ENCODE results near the gene CRMP1. TPM values are rescaled to one million over a fixed set of nuclear protein-coding genes. Genes with fewer than 3 reads are reported as not detected.

The CRMP1 gene
- total and polyA plus RNA-seq, 9 of the 15 experiments (the other 6 are each of a cell fraction or from before 2014, with no cell fraction given), result 0.03 to 0.04 TPM; not detected in 7

DNA sequence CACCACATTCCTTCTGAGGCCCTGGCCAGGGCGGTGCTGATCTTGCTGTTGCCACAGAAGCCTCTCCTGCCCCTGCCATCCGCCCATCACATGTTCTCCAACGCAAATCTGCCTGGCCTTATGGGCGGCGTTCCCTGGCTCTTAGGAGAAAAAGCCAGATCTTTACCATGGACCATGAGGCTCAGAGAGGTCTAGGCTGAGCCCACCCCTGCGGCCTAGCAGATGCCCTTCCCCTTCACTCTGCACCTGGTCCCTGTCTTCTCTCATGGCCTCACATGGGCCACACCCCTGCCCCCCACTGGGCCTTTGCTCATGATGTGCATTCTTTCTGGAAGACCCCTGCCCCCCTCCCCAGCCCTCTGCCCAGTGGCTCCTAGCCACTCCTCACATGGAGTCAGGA lies 78.5 kb downstream of the CRMP1 start:
- in situ Hi-C loops (cut with MboI), result loop anchor here (25.0 kb wide), 1 partner anchor 1327 kb away; no protein-coding TSS in a partner anchor
- H3K9ac ChIP-seq (ENCODE audit: insufficient read depth in 1 of 2, low read depth in 2 of 2, low read length in 2 of 2), result no peak overlapping the region
- FAIRE-seq, result no peak
- TF ChIP-seq, protein P1, sequence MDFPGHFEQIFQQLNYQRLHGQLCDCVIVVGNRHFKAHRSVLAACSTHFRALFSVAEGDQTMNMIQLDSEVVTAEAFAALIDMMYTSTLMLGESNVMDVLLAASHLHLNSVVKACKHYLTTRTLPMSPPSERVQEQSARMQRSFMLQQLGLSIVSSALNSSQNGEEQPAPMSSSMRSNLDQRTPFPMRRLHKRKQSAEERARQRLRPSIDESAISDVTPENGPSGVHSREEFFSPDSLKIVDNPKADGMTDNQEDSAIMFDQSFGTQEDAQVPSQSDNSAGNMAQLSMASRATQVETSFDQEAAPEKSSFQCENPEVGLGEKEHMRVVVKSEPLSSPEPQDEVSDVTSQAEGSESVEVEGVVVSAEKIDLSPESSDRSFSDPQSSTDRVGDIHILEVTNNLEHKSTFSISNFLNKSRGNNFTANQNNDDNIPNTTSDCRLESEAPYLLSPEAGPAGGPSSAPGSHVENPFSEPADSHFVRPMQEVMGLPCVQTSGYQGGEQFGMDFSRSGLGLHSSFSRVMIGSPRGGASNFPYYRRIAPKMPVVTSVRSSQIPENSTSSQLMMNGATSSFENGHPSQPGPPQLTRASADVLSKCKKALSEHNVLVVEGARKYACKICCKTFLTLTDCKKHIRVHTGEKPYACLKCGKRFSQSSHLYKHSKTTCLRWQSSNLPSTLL (IDR thresholded peaks at IDR 0.05), result no peak
- no peak for TF ChIP-seq ZNF511 (CRISPR knock-in tag; IDR thresholded peaks at IDR 0.05)
- TF ChIP-seq PHF8 (IDR thresholded peaks at IDR 0.05; ENCODE audit: borderline replicate concordance, low read length), result no peak
- TF ChIP-seq, protein P2, sequence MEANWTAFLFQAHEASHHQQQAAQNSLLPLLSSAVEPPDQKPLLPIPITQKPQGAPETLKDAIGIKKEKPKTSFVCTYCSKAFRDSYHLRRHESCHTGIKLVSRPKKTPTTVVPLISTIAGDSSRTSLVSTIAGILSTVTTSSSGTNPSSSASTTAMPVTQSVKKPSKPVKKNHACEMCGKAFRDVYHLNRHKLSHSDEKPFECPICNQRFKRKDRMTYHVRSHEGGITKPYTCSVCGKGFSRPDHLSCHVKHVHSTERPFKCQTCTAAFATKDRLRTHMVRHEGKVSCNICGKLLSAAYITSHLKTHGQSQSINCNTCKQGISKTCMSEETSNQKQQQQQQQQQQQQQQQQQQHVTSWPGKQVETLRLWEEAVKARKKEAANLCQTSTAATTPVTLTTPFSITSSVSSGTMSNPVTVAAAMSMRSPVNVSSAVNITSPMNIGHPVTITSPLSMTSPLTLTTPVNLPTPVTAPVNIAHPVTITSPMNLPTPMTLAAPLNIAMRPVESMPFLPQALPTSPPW (CRISPR knock-in tag; IDR thresholded peaks at IDR 0.05), result no peak
- TF ChIP-seq POLR3G (IDR thresholded peaks at IDR 0.05; ENCODE audit: extremely low read depth, insufficient read length, insufficient replicate concordance), result no peak
- TF ChIP-seq TOE1 (IDR thresholded peaks at IDR 0.05; ENCODE audit: borderline replicate concordance), result no peak
- no peak for TF ChIP-seq TOE1 (CRISPR knock-in tag; IDR thresholded peaks at IDR 0.05; ENCODE audit: borderline replicate concordance, low read depth)
- TF ChIP-seq MCM5 (IDR thresholded peaks at IDR 0.05; ENCODE audit: low read depth), result no peak
- no peak for TF ChIP-seq NFIC (IDR thresholded peaks at IDR 0.05)
- no peak for TF ChIP-seq ZNF586 (CRISPR knock-in tag; conservative IDR thresholded peaks at IDR 0.05)
- no peak for TF ChIP-seq SRSF3 (IDR thresholded peaks at IDR 0.05; ENCODE audit: insufficient read depth, low read length)
- TF ChIP-seq GABPA (tag; conservative IDR thresholded peaks at IDR 0.05; ENCODE audit: low read depth), result no peak
- no peak for TF ChIP-seq ZNF197 (CRISPR knock-in tag; IDR thresholded peaks at IDR 0.05; ENCODE audit: low read depth)
- TF ChIP-seq SMARCB1 (IDR thresholded peaks at IDR 0.05; ENCODE audit: insufficient read length, low read depth), result no peak
- TF ChIP-seq, protein P3, sequence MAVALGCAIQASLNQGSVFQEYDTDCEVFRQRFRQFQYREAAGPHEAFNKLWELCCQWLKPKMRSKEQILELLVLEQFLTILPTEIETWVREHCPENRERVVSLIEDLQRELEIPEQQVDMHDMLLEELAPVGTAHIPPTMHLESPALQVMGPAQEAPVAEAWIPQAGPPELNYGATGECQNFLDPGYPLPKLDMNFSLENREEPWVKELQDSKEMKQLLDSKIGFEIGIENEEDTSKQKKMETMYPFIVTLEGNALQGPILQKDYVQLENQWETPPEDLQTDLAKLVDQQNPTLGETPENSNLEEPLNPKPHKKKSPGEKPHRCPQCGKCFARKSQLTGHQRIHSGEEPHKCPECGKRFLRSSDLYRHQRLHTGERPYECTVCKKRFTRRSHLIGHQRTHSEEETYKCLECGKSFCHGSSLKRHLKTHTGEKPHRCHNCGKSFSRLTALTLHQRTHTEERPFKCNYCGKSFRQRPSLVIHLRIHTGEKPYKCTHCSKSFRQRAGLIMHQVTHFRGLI (CRISPR knock-in tag; IDR thresholded peaks at IDR 0.05), result no peak
- no peak for TF ChIP-seq BRF1 (IDR thresholded peaks at IDR 0.05; ENCODE audit: borderline replicate concordance, extremely low read depth, insufficient read length)
- no peak for TF ChIP-seq KDM5B (IDR thresholded peaks at IDR 0.05; ENCODE audit: insufficient replicate concordance, low read depth, low read length)
- TF ChIP-seq PHF20 (IDR thresholded peaks at IDR 0.05; ENCODE audit: partially characterized antibody), result no peak

More for the DNA sequence above, 78.5 kb downstream of the CRMP1 start:
- H3K9me3 ChIP-seq (replicated peaks; ENCODE audit: control insufficient read depth, insufficient read depth, low read depth, low read length), result no peaks in the 10 kb centered on the region
- no peak overlapping the region for H2AFZ ChIP-seq (ENCODE audit: low read depth, low read length)
- WGBS (ENCODE audit: insufficient coverage, low coverage, missing lambda C conversion rate), result 3% methylated on average over 6 of the region's 6 CpGs
- no TSS peak for BruUV-seq (replicated peaks)
- intact Hi-C loops (cut with micrococcal nuclease), result loop anchor here (5.0 kb wide), 2 partner anchors 422 to 817 kb away; no protein-coding TSS in a partner anchor
- H4K20me1 ChIP-seq (replicated peaks; ENCODE audit: control insufficient read depth, insufficient read depth, low read length), result no peaks in the 10 kb centered on the region
- H3K4me1 ChIP-seq (replicated peaks in 1 of 2; ENCODE audit: control insufficient read depth in 2 of 2, insufficient read depth in 2 of 2, low read length in 2 of 2), result no peaks in the 10 kb centered on the region
- ATAC-seq, result no peak
- H3K27me3 ChIP-seq (ENCODE audit: control insufficient read depth in 2 of 2, insufficient read depth in 2 of 2, low read length in 2 of 2), result no peaks in the 10 kb centered on the region; a peak in 1 of 5 replicates
- POLR2A ChIA-PET, result no interaction called here
- no peak overlapping the region for H3K27ac ChIP-seq (ENCODE audit: extremely low read depth, low read depth, low read length)
- no peaks in the 10 kb centered on the region for H3K9me1 ChIP-seq (ENCODE audit: control insufficient read depth, insufficient read depth, low read length)
- no peak overlapping the region for H3K4me3 ChIP-seq
- no peak overlapping the region for H3K4me2 ChIP-seq (ENCODE audit: insufficient read depth, low read length)
- no peaks in the 10 kb centered on the region for H3K36me3 ChIP-seq (ENCODE audit: control insufficient read depth, insufficient read depth, low read length)
- CTCF ChIA-PET (ENCODE audit: low intra/inter-chr PET ratio), result no interaction called here
- no peak for DNase-seq (ENCODE audit: extremely low read depth in 1 of 4, low spot score in 3 of 4)
- H3K79me2 ChIP-seq (ENCODE audit: control insufficient read depth, insufficient read depth, low read length), result no peaks in the 10 kb centered on the region
